Sigmoid colon (tissue), 7 donors: ENCODE results near the gene TRPV5. TPM values are rescaled to one million over a fixed set of nuclear protein-coding genes. Genes with fewer than 3 reads are reported as not detected.
"Not testable (repeated sequence)": the region's sequence is repeated elsewhere in the genome, so short reads cannot be mapped to it uniquely, and the experiment has no call there.

ENCODE experiments used
- DNase-seq: peaks from one replicate; pipeline ENCODE4 v3.0.0-alpha.2; 2019
- H3K27ac ChIP-seq, 4 donors: fragments of 200-600 bp; sonication (generic); one replicate each; pipeline ENCODE4 v1.5.1; 2016 to 2019; ENCODE audit warnings: mild to moderate bottlenecking in 1 of 4
- H3K27me3 ChIP-seq, 3 donors: fragments of 200-600 bp; sonication (generic); one replicate each; pipeline ENCODE4 v1.5.1; 2019; ENCODE audit warnings: mild to moderate bottlenecking in 1 of 3
- H3K36me3 ChIP-seq, 4 donors: fragments of 200-600 bp; sonication (generic); one replicate each; pipeline ENCODE4 v1.5.1; 2016 to 2019
- H3K4me1 ChIP-seq, 4 donors: fragments of 200-600 bp; sonication (generic); one replicate each; pipeline ENCODE4 v1.5.1; 2017 to 2019
- H3K4me3 ChIP-seq, 4 donors: fragments of 200-600 bp; sonication (generic); one replicate each; pipeline ENCODE4 v1.5.1; 2017 to 2019; ENCODE audit warnings: mild to moderate bottlenecking in 2 of 4, moderate library complexity in 1 of 4
- H3K9me3 ChIP-seq, 4 donors: fragments of 200-600 bp in 3 of 4; sonication (generic) in 3 of 4; one replicate each; pipeline versions ENCODE4 v1.5.1 to v1.6.1; 2013 to 2019
- CTCF ChIP-seq, 4 experiments: fragments of 450-650 bp in 3 of 4; fragments of 200-600 bp in 1 of 4; IDR thresholded peaks; one replicate each; pipeline ENCODE4 v1.5.1; 2016 to 2019; ENCODE audit warnings: antibody characterized with exemption in 4 of 4, mild to moderate bottlenecking in 3 of 4, moderate library complexity in 2 of 4
- EP300 ChIP-seq, 4 donors: sonication (generic); formaldehyde crosslinking; IDR thresholded peaks; one replicate each; pipeline ENCODE4 v1.6.1; 2017; ENCODE audit warnings: antibody characterized with exemption in 4 of 4
- POLR2A ChIP-seq, 2 donors: fragments of 450-650 bp; IDR thresholded peaks; one replicate each; pipeline ENCODE4 v1.6.1; 2016; ENCODE audit warnings: antibody characterized with exemption in 2 of 2, mild to moderate bottlenecking in 2 of 2, moderate library complexity in 2 of 2
- POLR2AphosphoS5 ChIP-seq, 4 donors: sonication (generic); formaldehyde crosslinking; IDR thresholded peaks; one replicate each; pipeline ENCODE4 v1.6.1; 2017; ENCODE audit warnings: antibody characterized with exemption in 4 of 4
- WGBS, 2 donors: extraction: QIAGEN DNeasy Blood & Tissue Kit; methylation state at CpG; one replicate each; pipeline ENCODE4 v1.1.7; 2013; 5-methylcytosine and 5-hydroxymethylcytosine counted together
- intact Hi-C: fragments of 100-400 bp; cut with DNase I; formaldehyde crosslinking; loops from one replicate; pipeline ENCODE4 v1.15.1; 2023
- polyA plus RNA-seq, 3 donors: library from polyadenylated mRNA; stranded (reverse); fragments of 200-250 nt; gene quantifications; one replicate each; pipeline ENCODE4 v1.2.3, GENCODE V29; 2013
- total RNA-seq, 4 donors: library from RNA; depleted of rRNA; stranded (reverse); fragments of >200 nt; gene quantifications; one replicate each; pipeline ENCODE4 v1.1.0, GENCODE V29; 2016
- donor health status: healthy with polysubstance abuse.
- donor health status: Bipolar disorder and iron deficiency.
- donor health status: healthy.

The TRPV5 gene
- total RNA-seq (not detected), polyA plus RNA-seq (under 1 TPM in 1 of 3 donors, not detected in 2; 0.03 TPM)

GRCh38 chr7:142933624-142934023 lies at the start of gene TRPV5:
Gene TRPV5, minus strand, starts transcription at chr7:142933746. Its CDS starts 287 bp downstream, at chr7:142933459.
- no peaks in the 10 kb centered on the region for H3K36me3 ChIP-seq
- H3K27me3 ChIP-seq: no peaks in the 10 kb centered on the region
- no peak within 1 kb of the TSS for H3K27ac ChIP-seq
- H3K4me1 ChIP-seq: no peaks in the 10 kb centered on the region
- WGBS, 2 donors: 68 to 71% methylated on average over 4 of the region's 4 CpGs
- H3K4me3 ChIP-seq: no peak within 1 kb of the TSS
- no peaks in the 10 kb centered on the region for H3K9me3 ChIP-seq
- TF ChIP-seq POLR2AphosphoS5 (IDR thresholded peaks at IDR 0.05) (no peak), EP300 (IDR thresholded peaks at IDR 0.05) (no peak), CTCF (IDR thresholded peaks at IDR 0.05) (no peak), POLR2A (IDR thresholded peaks at IDR 0.05) (no peak)
- intact Hi-C loops: no loop called here
- DNase-seq: no peak

- H3K36me3 ChIP-seq, H3K27me3 ChIP-seq, H3K4me3 ChIP-seq, H3K4me1 ChIP-seq, intact Hi-C loops, H3K9me3 ChIP-seq, DNase-seq, H3K27ac ChIP-seq: not testable (repeated sequence)
- WGBS, 2 donors: 86 to 87% methylated on average over 4 of the region's 4 CpGs
Observed at GRCh38 chr7:142978402-142978801, 44.9 kb upstream of the TRPV5 start.

- intact Hi-C loops: no loop called here
- 77% methylated on average over 3 of the region's 3 CpGs for WGBS, 2 donors
- TF ChIP-seq CTCF (IDR thresholded peaks at IDR 0.05) (no peak), POLR2AphosphoS5 (IDR thresholded peaks at IDR 0.05) (no peak), EP300 (IDR thresholded peaks at IDR 0.05) (no peak), POLR2A (IDR thresholded peaks at IDR 0.05) (no peak)
- H3K9me3 ChIP-seq: no peaks in the 10 kb centered on the region
- no peaks in the 10 kb centered on the region for H3K36me3 ChIP-seq
- no peak overlapping the region for H3K4me3 ChIP-seq
- no peaks in the 10 kb centered on the region for H3K27me3 ChIP-seq
- H3K4me1 ChIP-seq: no peaks in the 10 kb centered on the region
- no peak for DNase-seq
- H3K27ac ChIP-seq: no peak overlapping the region
Observed at GRCh38 chr7:142974626-142975025, 41.1 kb upstream of the TRPV5 start.

- no peaks in the 10 kb centered on the region for H3K27me3 ChIP-seq
- H3K36me3 ChIP-seq: no peaks in the 10 kb centered on the region
- H3K4me3 ChIP-seq: no peak overlapping the region
- intact Hi-C loops: no loop called here
- DNase-seq: no peak
- TF ChIP-seq EP300 (IDR thresholded peaks at IDR 0.05) (no peak), POLR2AphosphoS5 (IDR thresholded peaks at IDR 0.05) (no peak), POLR2A (IDR thresholded peaks at IDR 0.05) (no peak), CTCF (IDR thresholded peaks at IDR 0.05) (no peak)
- no peaks in the 10 kb centered on the region for H3K9me3 ChIP-seq
- WGBS, 2 donors: 33 to 55% methylated on average over 4 of the region's 4 CpGs
- no peak overlapping the region for H3K27ac ChIP-seq
- no peaks in the 10 kb centered on the region for H3K4me1 ChIP-seq
Observed at GRCh38 chr7:142969183-142969582, 35.6 kb upstream of the TRPV5 start.

- TF ChIP-seq POLR2AphosphoS5 (IDR thresholded peaks at IDR 0.05): no peak
- no peak for TF ChIP-seq EP300 (IDR thresholded peaks at IDR 0.05)
- no peak for TF ChIP-seq CTCF (IDR thresholded peaks at IDR 0.05)
- no peak for TF ChIP-seq POLR2A (IDR thresholded peaks at IDR 0.05)
- Histone ChIP-seq H3K36me3 (no peaks in the 10 kb centered on the region), H3K27me3 (no peaks in the 10 kb centered on the region), H3K4me1 (no peaks in the 10 kb centered on the region), H3K4me3 (no peak overlapping the region), H3K27ac (no peak overlapping the region), H3K9me3 (no peaks in the 10 kb centered on the region)
- intact Hi-C loops: no loop called here
- DNase-seq: no peak
- 63 to 74% methylated on average over 4 of the region's 4 CpGs for WGBS, 2 donors
Observed at GRCh38 chr7:142968229-142968628, 34.7 kb upstream of the TRPV5 start.
